ENCODE data around the gene GSG1L.

Gene GSG1L

DNA sequence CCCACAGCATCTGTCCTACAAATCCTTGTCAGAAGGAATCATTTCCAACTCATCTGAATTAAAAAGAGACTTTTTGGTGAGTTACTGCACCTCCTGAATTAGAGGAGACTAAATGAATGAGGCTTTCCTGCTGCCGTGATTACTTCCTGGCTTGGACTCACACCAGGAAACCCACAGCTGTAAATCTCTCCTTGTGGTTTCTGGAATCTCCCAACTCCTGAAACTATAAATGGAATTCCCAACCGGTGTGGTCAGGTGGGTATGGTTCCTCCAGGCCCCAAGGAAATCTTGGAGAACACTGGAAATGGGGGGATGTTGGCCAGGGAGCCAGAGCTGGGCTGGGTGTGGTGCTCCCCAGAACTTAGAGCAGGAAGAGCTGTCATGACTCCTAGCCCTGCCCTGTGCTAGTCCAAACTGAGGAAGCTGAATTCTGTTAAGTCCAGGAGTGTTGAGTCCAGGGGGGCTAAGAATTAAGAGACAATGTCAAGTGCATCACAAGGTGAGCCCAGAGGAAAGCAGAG lies 216.4 kb downstream of the GSG1L start:
- DNase-seq (ENCODE audit: low spot score) = no peak

DNA sequence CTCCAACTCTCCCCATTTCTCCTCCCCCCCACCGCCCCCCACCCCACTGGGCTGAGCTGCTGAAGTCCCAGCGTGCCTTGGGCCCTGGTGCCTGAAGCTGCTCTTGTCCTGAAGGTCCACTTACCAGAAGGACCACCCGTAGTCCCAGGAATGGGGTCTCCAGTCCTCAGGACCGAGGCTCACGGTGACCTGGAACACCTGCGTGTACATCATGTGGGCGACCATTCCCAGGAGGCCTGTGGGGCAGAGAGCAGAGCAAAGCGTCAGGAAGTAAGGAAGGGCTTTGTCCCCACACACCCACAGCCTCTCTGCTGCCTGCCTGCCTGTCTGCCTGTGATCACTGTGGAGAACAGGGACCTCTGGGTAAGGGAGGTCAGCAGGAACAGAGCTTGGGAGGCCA lies 218.7 kb downstream of the GSG1L start:
- DNase-seq (ENCODE audit: low spot score) = no peak

DNA sequence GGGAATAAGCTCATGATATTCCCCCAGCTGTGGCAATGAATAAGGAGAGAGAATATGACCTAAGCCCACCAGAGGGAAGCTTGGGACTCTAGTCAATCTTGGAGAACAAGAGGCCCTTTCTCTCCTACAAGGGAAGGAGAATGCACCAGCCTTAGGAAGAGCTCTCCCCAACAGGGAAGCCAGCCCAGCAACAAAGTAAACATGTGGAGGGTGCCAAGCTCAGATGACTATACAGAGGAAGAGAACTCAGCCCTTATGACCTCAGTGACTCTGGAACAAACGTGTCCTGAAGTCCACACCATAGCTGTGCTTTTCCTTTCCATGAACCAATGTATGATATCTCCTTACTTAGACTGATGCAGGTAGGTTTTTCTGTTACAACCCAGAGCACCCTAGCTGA lies 219.7 kb downstream of the GSG1L start:
- no peak for DNase-seq (ENCODE audit: low spot score)

DNA sequence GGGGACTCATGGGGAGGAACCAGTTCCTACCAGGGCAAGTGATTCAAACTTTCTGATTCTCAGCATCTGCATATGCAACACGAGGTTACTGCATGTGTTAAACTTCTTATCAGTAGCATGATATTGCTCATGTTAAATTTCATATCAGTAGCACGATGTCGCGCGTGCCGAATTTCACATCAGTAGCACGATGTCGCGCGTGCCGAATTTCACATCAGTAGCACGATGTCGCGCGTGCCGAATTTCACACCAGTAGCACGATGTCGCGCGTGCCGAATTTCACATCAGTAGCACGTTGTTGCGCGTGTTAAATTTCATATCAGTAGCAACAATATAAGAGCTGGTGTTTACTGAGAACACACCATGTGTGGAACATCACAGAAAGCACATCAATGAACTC lies 221.6 kb downstream of the GSG1L start:
- DNase-seq (ENCODE audit: low spot score) = no peak

- DNase-seq (ENCODE audit: low spot score) = no peak
Measured at GRCh38 chr16:27841061-27841801, 222.3 kb downstream of the GSG1L start.

DNA sequence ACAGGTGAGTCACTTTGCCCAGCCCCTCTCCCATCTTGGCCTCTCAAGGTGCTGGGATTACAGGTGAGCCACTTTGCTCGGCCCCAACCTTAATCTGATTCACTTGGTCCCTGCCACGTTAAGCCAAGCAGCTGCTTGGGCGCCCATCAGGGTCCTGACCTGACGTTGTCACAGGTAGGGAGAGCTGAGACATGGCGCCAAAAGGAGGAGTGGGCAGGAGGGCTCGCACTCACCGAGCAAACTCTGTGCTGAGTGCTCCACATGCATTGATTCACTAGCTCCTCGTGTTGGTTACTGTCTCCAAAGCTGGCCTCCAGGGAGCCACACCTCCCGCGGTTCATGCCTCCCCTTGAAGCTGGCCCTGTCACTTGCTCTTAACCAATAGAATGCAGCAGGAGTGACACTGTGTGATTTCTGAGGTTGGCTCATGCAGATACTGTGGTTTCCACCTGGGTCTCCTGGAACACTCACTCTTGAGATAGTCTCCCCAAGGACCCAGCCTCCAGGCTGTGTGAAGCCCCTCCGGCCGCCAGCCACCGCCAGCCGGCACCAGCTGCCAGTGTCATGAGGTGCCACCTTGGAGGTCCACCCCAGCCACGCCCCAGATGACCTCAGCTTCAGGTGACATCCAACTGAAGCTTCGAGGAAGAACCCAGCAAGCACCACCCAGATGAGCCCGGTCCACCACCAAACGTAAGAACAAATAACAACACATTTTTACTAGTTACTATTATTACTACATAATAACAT lies 223.0 kb downstream of the GSG1L start:
- DNase-seq (ENCODE audit: low spot score) = no peak

DNA sequence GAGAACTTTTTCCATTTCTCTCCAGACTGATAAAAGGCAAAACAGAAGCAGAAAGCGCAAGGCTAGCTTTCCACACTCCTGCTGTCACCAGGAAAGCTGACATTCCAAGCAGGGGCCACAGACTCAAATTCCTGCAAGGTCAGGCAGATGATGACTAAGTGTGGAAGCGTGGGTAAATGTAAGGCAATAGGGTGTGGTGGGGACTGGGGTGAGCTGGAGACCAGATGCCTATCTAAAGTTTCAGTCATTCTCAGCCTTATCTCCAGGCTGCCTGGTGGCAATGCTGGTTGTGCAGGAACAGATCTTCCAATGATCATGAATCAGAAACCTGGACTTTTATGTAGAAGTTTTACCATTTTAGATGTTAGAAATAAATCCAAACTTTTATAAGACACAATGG lies 224.1 kb downstream of the GSG1L start:
- peak; percentile 43 for DNase-seq (ENCODE audit: low spot score)

GRCh38 chr16:27838536-27839175 lies 224.9 kb downstream of the GSG1L start:
- no peak for DNase-seq (ENCODE audit: low spot score)

DNA sequence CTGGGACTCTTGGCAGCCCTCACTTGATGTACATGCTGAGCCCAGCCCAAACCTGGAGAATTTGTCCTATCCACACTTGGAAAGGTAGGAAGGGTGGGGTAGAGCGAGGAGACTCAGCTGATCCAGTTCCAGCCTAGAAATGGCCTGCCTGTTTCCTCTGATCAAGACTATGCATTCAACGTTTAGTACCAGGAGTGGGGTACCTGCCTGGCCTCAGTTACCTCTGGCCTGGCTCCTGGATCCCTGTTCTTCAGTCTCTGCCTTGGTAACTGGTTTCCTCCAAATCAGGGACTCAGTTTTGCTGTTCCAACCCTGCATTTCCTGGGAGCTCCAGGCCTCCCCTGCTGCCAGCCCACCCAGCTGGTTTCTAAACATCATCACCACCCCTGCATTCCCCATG lies 233.5 kb downstream of the GSG1L start:
- no peak for DNase-seq (ENCODE audit: low spot score)

- no peak for DNase-seq (ENCODE audit: low spot score)
Measured at GRCh38 chr16:27828671-27829070, 234.8 kb downstream of the GSG1L start.

DNA sequence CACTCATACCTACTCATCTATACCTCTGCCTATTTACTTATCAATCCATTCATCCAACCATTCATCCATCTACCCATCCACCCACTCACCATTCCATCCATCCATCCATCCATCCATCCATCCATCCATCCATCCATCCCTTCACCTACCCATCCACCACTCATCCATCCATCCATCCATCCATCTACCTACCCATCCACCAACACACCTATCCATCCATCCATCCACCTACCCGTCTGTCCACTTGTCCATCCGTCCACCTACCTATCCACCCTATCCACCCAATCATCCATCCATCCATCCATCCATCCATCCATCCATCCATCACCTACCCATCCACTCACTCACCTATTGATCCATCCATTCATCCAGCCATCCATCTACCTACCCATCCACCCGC lies 235.7 kb downstream of the GSG1L start:
- no peak for DNase-seq (ENCODE audit: low spot score)

DNA sequence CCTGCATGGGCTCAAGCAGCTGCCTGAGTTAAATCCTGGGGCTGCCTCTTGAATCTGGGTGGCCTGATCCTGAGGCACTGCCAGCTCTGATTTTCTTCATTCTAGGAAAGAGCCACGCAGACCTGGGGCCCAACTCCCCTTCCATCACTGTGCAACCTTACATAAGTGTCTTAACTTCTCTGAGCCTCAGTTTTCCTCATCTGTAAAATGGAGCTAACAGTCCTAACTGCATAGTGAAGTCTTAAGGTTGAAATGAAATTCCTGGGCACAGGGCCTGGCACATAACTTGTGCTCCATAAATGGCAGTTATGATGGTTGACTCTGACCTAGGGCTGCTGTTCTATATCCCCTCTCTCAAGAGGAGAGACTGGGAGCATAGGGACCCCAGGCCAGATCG lies 236.6 kb downstream of the GSG1L start:
- no peak for DNase-seq (ENCODE audit: low spot score)

GRCh38 chr16:27826081-27826892 lies 237.2 kb downstream of the GSG1L start:
- DNase-seq (ENCODE audit: low spot score) = no peak

DNA sequence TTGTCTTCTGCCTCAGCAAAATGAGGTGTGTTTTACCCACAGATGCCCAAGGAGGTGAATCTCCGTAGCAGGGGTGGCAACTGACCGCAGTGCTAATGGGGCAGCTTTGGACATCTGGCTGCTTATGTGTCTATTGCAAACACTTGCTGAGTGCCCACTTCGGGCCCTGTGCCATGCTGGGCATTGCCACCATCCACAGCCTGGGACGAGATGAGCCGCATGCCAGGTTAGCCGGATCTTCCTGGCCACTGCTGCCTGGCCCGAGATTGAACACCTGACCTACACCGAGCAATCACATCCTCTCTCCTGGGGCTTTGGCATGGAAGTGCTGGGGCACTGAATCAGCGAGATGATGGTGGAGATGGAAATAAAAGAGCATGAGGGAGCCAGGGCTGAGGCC lies 238.7 kb downstream of the GSG1L start:
- DNase-seq (ENCODE audit: low spot score) = no peak

GRCh38 chr16:27824006-27824405 lies 239.5 kb downstream of the GSG1L start:
- no peak for DNase-seq (ENCODE audit: low spot score)

GRCh38 chr16:27823421-27823820 lies 240.1 kb downstream of the GSG1L start:
- DNase-seq (ENCODE audit: low spot score) = no peak

GRCh38 chr16:27822996-27823395 lies 240.5 kb downstream of the GSG1L start:
- DNase-seq (ENCODE audit: low spot score) = no peak

DNA sequence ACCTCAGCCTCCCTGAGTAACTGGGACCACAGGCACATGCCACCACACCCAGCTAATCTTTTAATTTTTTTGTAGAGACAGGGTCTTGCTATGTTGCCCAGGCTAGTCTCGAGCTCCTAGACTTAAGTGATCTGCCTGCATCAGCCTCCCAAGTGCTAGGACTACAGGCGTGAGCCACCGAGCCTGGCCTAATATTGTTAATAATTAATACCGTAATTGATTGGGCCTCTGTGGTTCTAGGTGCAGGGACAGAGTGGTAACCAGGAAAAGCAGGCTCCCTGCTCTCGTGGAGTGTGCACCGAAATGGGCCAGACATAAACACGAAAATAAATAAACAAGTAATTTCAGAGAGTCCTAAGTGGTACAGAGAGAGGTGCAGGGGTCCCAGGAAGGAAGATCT lies 241.0 kb downstream of the GSG1L start:
- no peak for DNase-seq (ENCODE audit: low spot score)

- no peak for DNase-seq (ENCODE audit: low spot score)
Measured at GRCh38 chr16:27820646-27821345, 242.7 kb downstream of the GSG1L start.

- no peak for DNase-seq (ENCODE audit: low spot score)
Measured at GRCh38 chr16:27819881-27820610, 243.5 kb downstream of the GSG1L start.

DNA sequence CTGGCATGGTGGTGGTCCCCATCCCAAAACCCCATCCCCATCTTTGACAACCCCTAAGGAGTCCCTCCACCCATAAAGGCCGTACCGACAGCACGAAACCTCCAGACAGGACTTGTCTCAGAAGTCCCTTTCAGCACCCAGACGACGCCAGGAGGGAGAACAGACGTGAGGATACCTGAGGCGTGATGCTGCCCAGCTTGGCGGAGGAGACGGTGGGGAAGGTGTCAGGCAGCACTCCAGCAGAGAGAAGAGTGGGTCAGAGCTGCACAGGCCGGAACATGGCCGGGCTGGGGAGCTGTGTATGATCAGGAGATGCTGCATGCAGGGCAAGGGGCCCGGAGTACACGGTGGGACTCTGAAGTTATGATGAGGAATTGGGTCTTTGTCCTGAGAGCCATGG lies 244.2 kb downstream of the GSG1L start:
- no peak for DNase-seq (ENCODE audit: low spot score)

All from AG08396 (cell line).